ENCODE measurements around the gene SGCG. TPM values are rescaled to one million over a fixed set of nuclear protein-coding genes. Genes with fewer than 3 reads are reported as not detected.

SGCG gene
- total RNA-seq, 4 donors from 2014 or later, result 1.3 to 1.6 (median 1.4) TPM; not detected in 1

DNA sequence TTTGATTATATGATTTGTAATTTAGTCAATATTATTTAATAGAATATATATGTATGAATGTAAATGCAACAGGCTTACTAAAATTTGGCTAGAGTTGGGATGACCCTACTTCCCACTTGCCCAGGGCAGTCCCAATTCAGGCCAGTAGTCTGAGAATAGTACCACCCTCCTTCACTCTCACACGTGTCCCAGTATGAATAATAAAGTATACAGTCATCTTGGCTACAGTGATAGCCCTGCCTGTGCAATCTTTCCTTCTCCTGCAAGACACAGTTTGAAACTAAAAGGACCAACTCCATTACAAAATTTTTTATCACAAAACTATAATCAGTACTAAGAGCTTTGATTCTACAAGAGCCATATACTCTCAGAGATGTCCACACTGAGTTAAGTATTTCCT lies 176.6 kb downstream of the SGCG start:
- no peaks in the 10 kb centered on the region for H3K27me3 ChIP-seq
- TF ChIP-seq EP300 (IDR thresholded peaks at IDR 0.05) (no peak), POLR2AphosphoS5 (IDR thresholded peaks at IDR 0.05) (no peak), CTCF (IDR thresholded peaks at IDR 0.05) (no peak), POLR2A (IDR thresholded peaks at IDR 0.05) (no peak)
- ATAC-seq, result no peak
- H3K36me3 ChIP-seq, result peaks cover 0 to 89% of the 10 kb centered on the region in 2 donors
- WGBS, 2 donors (ENCODE audit: low coverage in 1 of 2), result 50 to 53% methylated on average over 1 of the region's 1 CpG
- H3K4me1 ChIP-seq, result peaks cover 0 to 28% (median 0%) of the 10 kb centered on the region in 3 donors
- H3K27ac ChIP-seq, result no peak overlapping the region
- H3K4me3 ChIP-seq, result no peak overlapping the region
- H3K9me3 ChIP-seq, result no peaks in the 10 kb centered on the region

- H3K27ac ChIP-seq, result no peak overlapping the region
- peaks cover 0 to 22% (median 0%) of the 10 kb centered on the region in 3 donors for H3K4me1 ChIP-seq
- TF ChIP-seq POLR2AphosphoS5 (IDR thresholded peaks at IDR 0.05), result no peak
- no peak for TF ChIP-seq CTCF (IDR thresholded peaks at IDR 0.05)
- no peak for TF ChIP-seq POLR2A (IDR thresholded peaks at IDR 0.05)
- TF ChIP-seq EP300 (IDR thresholded peaks at IDR 0.05), result no peak
- ATAC-seq, result no peak
- H3K9me3 ChIP-seq, result no peaks in the 10 kb centered on the region
- no peaks in the 10 kb centered on the region for H3K27me3 ChIP-seq
- 75% methylated on average over 1 of the region's 1 CpG; no CpG with 5 or more reads in 1 of the 2 donors for WGBS, 2 donors (ENCODE audit: low coverage in 1 of 2)
- H3K4me3 ChIP-seq, result no peak overlapping the region
- H3K36me3 ChIP-seq, result peaks cover 0 to 98% of the 10 kb centered on the region in 2 donors
These were observed 179.1 kb downstream of the SGCG start for GRCh38 chr13:23359882-23360281.

DNA sequence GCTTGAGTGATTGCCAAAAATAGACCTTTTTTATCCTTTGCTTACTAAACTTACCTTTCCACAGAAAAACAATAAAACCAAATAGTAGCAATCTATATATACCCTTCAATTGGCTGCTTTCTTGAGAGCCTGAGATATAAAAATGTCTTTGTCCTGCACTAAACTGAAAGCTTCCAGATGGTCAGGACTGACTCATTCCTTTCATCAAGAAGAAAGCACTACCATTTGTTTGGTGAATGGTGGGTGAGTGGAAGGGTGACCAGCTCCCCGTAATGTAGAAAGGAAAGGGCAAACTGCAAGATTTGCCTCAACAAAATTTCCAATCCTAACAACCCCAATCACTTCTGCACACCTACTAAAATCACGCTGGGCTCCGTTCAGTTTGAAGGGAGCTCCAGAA lies 184.9 kb downstream of the SGCG start:
- Histone ChIP-seq H3K9me3 (no peaks in the 10 kb centered on the region), H3K4me3 (no peak overlapping the region), H3K27me3 (no peaks in the 10 kb centered on the region), H3K27ac (no peak overlapping the region), H3K36me3 (peaks cover 0 to 99% of the 10 kb centered on the region in 2 donors), H3K4me1 (peaks cover 0 to 13% (median 0%) of the 10 kb centered on the region in 3 donors)
- no peak for TF ChIP-seq CTCF (IDR thresholded peaks at IDR 0.05)
- TF ChIP-seq POLR2A (IDR thresholded peaks at IDR 0.05), result no peak
- TF ChIP-seq POLR2AphosphoS5 (IDR thresholded peaks at IDR 0.05), result no peak
- TF ChIP-seq EP300 (IDR thresholded peaks at IDR 0.05), result no peak
- WGBS, 2 donors (ENCODE audit: low coverage in 1 of 2), result 90% methylated on average over 3 of the region's 3 CpGs; no CpG with 5 or more reads in 1 of the 2 donors
- ATAC-seq, result no peak

- Histone ChIP-seq H3K36me3 (peaks cover 0 to 86% of the 10 kb centered on the region in 2 donors), H3K27me3 (no peaks in the 10 kb centered on the region), H3K4me1 (peaks cover 0 to 14% (median 0%) of the 10 kb centered on the region in 3 donors), H3K9me3 (no peaks in the 10 kb centered on the region), H3K4me3 (no peak overlapping the region), H3K27ac (no peak overlapping the region)
- TF ChIP-seq EP300 (IDR thresholded peaks at IDR 0.05) (no peak), POLR2A (IDR thresholded peaks at IDR 0.05) (no peak), CTCF (IDR thresholded peaks at IDR 0.05) (no peak), POLR2AphosphoS5 (IDR thresholded peaks at IDR 0.05) (no peak)
- 90 to 93% methylated on average over 4 to 6 of the region's 6 CpGs for WGBS, 2 donors (ENCODE audit: low coverage in 1 of 2)
- no peak for ATAC-seq
These were observed 187.1 kb downstream of the SGCG start for GRCh38 chr13:23367907-23368306.

DNA sequence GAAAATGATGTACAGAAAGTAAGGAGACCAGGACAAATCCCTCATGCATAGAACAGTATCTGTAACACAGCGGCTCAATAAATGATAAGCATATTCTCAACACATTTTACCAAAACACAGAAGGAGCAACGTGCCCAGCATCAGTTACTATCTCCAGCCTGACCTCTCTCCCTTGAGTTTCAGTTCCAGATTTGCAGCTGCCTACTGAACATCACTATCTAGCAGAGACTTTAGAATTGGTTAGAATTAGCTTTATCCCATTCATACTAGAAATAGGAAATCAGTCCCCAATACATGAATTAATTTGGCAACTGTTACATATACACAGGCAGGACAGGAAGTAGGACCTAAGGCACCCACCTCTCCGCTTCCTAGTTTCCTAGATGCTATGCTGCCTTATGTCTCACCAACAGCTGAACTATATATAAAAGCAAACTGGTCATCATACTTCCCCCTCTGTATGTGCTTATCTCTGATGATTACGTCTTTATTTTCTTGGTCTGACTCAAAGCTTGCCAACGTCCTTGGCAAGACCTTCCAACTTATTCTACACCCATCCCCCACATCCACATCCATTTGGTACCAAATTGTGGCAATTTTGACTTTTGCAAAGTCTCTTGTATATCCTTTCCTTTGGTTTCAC lies 191.6 kb downstream of the SGCG start:
- no peaks in the 10 kb centered on the region for H3K27me3 ChIP-seq
- 38 to 42% methylated on average over 5 of the region's 5 CpGs for WGBS, 2 donors (ENCODE audit: low coverage in 1 of 2)
- peaks cover 0 to 48% (median 5%) of the 10 kb centered on the region in 3 donors for H3K4me1 ChIP-seq
- ATAC-seq, result no peak
- H3K4me3 ChIP-seq, result no peak overlapping the region
- no peaks in the 10 kb centered on the region for H3K9me3 ChIP-seq
- H3K27ac ChIP-seq, result no peak overlapping the region
- TF ChIP-seq POLR2A (IDR thresholded peaks at IDR 0.05), result no peak
- TF ChIP-seq POLR2AphosphoS5 (IDR thresholded peaks at IDR 0.05), result no peak
- no peak for TF ChIP-seq EP300 (IDR thresholded peaks at IDR 0.05)
- no peak for TF ChIP-seq CTCF (IDR thresholded peaks at IDR 0.05)
- peaks cover 0 to 41% of the 10 kb centered on the region in 2 donors for H3K36me3 ChIP-seq

All from gastroesophageal sphincter (tissue), 4 donors.